ENCODE data around the gene GAB3. TPM values are rescaled to one million over a fixed set of nuclear protein-coding genes. Genes with fewer than 3 reads are reported as not detected.

The GAB3 gene, protein sequence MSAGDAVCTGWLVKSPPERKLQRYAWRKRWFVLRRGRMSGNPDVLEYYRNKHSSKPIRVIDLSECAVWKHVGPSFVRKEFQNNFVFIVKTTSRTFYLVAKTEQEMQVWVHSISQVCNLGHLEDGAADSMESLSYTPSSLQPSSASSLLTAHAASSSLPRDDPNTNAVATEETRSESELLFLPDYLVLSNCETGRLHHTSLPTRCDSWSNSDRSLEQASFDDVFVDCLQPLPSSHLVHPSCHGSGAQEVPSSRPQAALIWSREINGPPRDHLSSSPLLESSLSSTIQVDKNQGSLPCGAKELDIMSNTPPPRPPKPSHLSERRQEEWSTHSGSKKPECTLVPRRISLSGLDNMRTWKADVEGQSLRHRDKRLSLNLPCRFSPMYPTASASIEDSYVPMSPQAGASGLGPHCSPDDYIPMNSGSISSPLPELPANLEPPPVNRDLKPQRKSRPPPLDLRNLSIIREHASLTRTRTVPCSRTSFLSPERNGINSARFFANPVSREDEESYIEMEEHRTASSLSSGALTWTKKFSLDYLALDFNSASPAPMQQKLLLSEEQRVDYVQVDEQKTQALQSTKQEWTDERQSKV
- total RNA-seq (2021) (0.66 to 1.0 TPM (median 0.72 TPM) in 3 replicates), Bru-seq, nascent RNA (percentile 27 among the genes with signal in this experiment)
- long read RNA-seq, experiment 1, partial matches to known transcripts, result 0 of 3 reads
- long read RNA-seq, experiment 1, other reads (novel, unspliced or antisense), result 0 of 3 reads
- long read RNA-seq, experiment 2, result 0 reads
- long read RNA-seq, experiment 3, result 0 reads

DNA sequence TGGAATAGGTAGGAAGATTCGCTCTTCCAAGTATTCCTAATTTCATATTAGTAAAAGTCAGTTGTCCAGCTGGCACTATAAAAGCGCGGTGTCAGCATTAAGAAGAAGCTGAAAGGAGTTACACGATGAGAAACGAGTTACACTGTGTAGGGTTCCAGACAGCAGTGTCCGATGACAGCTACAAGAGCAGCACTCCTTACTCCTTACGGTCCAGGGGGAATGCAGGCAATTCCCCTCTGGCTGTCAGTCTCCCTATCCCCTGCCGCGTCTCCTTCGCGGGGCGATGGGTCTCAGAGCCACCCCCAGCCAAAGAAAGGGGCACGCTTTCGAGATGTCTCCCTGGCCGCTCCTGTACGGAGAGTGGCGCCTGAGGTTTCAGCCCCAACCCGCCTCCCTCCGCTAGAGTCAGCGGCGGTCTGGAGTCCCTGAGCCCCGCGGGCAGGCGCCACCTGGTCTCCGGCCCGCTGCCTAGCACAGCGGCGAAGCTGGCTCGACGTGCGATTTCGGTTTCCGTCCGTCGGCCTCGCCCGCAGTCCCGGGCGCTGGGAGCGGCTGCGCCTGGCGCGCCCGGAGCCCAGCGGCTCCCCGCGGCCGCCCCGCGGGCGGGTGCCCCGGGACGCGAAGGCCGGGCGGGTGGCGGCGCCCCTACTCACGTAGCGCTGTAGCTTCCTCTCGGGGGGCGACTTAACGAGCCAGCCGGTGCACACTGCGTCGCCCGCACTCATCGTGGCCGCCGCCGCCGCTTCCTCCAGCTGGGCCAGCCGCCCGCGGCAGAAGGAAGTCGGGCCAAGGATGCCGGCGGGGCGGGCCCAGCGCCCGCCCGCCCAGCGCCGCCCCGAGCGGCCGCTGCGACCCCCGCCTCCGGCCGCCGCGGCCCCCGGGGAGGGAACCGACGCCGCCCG, at the start of gene GAB3:
Gene GAB3, minus strand, starts transcription at position 777 of the 902 bp plus-strand sequence. Its CDS starts 52 bp downstream, at position 725.
- DNase-seq (ENCODE audit: low spot score) (peak; percentile 41), ATAC-seq (peak; percentile 80)
- no peaks in the 10 kb centered on the region for H3K9me3 Mint-ChIP-seq
- POLR2A ChIA-PET, result no interaction called here
- H3K27ac Mint-ChIP-seq, result no peak within 1 kb of the TSS
- no peak for TF ChIP-seq MXD4 (CRISPR knock-in tag; IDR thresholded peaks at IDR 0.05; ENCODE audit: borderline replicate concordance)
- TF ChIP-seq, protein P1, sequence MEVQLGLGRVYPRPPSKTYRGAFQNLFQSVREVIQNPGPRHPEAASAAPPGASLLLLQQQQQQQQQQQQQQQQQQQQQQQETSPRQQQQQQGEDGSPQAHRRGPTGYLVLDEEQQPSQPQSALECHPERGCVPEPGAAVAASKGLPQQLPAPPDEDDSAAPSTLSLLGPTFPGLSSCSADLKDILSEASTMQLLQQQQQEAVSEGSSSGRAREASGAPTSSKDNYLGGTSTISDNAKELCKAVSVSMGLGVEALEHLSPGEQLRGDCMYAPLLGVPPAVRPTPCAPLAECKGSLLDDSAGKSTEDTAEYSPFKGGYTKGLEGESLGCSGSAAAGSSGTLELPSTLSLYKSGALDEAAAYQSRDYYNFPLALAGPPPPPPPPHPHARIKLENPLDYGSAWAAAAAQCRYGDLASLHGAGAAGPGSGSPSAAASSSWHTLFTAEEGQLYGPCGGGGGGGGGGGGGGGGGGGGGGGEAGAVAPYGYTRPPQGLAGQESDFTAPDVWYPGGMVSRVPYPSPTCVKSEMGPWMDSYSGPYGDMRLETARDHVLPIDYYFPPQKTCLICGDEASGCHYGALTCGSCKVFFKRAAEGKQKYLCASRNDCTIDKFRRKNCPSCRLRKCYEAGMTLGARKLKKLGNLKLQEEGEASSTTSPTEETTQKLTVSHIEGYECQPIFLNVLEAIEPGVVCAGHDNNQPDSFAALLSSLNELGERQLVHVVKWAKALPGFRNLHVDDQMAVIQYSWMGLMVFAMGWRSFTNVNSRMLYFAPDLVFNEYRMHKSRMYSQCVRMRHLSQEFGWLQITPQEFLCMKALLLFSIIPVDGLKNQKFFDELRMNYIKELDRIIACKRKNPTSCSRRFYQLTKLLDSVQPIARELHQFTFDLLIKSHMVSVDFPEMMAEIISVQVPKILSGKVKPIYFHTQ (CRISPR knock-in tag; IDR thresholded peaks at IDR 0.05), result no peak
- TF ChIP-seq, protein P2, sequence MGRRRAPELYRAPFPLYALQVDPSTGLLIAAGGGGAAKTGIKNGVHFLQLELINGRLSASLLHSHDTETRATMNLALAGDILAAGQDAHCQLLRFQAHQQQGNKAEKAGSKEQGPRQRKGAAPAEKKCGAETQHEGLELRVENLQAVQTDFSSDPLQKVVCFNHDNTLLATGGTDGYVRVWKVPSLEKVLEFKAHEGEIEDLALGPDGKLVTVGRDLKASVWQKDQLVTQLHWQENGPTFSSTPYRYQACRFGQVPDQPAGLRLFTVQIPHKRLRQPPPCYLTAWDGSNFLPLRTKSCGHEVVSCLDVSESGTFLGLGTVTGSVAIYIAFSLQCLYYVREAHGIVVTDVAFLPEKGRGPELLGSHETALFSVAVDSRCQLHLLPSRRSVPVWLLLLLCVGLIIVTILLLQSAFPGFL (CRISPR knock-in tag; IDR thresholded peaks at IDR 0.05; ENCODE audit: borderline replicate concordance), result no peak
- TF ChIP-seq, protein P3, sequence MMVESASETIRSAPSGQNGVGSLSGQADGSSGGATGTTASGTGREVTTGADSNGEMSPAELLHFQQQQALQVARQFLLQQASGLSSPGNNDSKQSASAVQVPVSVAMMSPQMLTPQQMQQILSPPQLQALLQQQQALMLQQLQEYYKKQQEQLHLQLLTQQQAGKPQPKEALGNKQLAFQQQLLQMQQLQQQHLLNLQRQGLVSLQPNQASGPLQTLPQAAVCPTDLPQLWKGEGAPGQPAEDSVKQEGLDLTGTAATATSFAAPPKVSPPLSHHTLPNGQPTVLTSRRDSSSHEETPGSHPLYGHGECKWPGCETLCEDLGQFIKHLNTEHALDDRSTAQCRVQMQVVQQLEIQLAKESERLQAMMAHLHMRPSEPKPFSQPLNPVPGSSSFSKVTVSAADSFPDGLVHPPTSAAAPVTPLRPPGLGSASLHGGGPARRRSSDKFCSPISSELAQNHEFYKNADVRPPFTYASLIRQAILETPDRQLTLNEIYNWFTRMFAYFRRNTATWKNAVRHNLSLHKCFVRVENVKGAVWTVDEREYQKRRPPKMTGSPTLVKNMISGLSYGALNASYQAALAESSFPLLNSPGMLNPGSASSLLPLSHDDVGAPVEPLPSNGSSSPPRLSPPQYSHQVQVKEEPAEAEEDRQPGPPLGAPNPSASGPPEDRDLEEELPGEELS (CRISPR knock-in tag; IDR thresholded peaks at IDR 0.05), result no peak
- no peak for TF ChIP-seq HMGA2 (CRISPR knock-in tag; IDR thresholded peaks at IDR 0.05)
- TF ChIP-seq, protein P4, sequence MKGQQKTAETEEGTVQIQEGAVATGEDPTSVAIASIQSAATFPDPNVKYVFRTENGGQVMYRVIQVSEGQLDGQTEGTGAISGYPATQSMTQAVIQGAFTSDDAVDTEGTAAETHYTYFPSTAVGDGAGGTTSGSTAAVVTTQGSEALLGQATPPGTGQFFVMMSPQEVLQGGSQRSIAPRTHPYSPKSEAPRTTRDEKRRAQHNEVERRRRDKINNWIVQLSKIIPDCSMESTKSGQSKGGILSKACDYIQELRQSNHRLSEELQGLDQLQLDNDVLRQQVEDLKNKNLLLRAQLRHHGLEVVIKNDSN (CRISPR knock-in tag; IDR thresholded peaks at IDR 0.05), result no peak
- TF ChIP-seq, protein P5, sequence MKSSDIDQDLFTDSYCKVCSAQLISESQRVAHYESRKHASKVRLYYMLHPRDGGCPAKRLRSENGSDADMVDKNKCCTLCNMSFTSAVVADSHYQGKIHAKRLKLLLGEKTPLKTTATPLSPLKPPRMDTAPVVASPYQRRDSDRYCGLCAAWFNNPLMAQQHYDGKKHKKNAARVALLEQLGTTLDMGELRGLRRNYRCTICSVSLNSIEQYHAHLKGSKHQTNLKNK (CRISPR knock-in tag; IDR thresholded peaks at IDR 0.05), result no peak
- TF ChIP-seq, protein P6, sequence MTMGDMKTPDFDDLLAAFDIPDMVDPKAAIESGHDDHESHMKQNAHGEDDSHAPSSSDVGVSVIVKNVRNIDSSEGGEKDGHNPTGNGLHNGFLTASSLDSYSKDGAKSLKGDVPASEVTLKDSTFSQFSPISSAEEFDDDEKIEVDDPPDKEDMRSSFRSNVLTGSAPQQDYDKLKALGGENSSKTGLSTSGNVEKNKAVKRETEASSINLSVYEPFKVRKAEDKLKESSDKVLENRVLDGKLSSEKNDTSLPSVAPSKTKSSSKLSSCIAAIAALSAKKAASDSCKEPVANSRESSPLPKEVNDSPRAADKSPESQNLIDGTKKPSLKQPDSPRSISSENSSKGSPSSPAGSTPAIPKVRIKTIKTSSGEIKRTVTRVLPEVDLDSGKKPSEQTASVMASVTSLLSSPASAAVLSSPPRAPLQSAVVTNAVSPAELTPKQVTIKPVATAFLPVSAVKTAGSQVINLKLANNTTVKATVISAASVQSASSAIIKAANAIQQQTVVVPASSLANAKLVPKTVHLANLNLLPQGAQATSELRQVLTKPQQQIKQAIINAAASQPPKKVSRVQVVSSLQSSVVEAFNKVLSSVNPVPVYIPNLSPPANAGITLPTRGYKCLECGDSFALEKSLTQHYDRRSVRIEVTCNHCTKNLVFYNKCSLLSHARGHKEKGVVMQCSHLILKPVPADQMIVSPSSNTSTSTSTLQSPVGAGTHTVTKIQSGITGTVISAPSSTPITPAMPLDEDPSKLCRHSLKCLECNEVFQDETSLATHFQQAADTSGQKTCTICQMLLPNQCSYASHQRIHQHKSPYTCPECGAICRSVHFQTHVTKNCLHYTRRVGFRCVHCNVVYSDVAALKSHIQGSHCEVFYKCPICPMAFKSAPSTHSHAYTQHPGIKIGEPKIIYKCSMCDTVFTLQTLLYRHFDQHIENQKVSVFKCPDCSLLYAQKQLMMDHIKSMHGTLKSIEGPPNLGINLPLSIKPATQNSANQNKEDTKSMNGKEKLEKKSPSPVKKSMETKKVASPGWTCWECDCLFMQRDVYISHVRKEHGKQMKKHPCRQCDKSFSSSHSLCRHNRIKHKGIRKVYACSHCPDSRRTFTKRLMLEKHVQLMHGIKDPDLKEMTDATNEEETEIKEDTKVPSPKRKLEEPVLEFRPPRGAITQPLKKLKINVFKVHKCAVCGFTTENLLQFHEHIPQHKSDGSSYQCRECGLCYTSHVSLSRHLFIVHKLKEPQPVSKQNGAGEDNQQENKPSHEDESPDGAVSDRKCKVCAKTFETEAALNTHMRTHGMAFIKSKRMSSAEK (CRISPR knock-in tag; IDR thresholded peaks at IDR 0.05; ENCODE audit: borderline replicate concordance), result no peak
- TF ChIP-seq GABPB1 (CRISPR knock-in tag; IDR thresholded peaks at IDR 0.05), result no peak
- TF ChIP-seq ZNF121 (CRISPR knock-in tag; IDR thresholded peaks at IDR 0.05), result no peak
- TF ChIP-seq ETV6 (CRISPR knock-in tag; IDR thresholded peaks at IDR 0.05), result no peak
- no peak for TF ChIP-seq TCF7 (CRISPR knock-in tag; IDR thresholded peaks at IDR 0.05; ENCODE audit: low read depth)
- CTCF ChIA-PET, result no interaction called here
- peaks cover 9% of the 10 kb centered on the region for H3K4me1 Mint-ChIP-seq
- peaks cover 54% of the 10 kb centered on the region for H3K27me3 Mint-ChIP-seq (ENCODE audit: low read depth)
- H3K36me3 Mint-ChIP-seq, result no peaks in the 10 kb centered on the region
- peak within 1 kb of the TSS; percentile 57 for H3K4me3 Mint-ChIP-seq

Data from WTC11 (cell line).